Measurements from ENCODE around the gene SIRT1. TPM values are rescaled to one million over a fixed set of nuclear protein-coding genes. Genes with fewer than 3 reads are reported as not detected.

SIRT1 gene
- total and polyA plus RNA-seq, 9 of the 15 experiments (the other 6 are each of a cell fraction or from before 2014, with no cell fraction given) = 7.8 to 25.8 (median 19.1) TPM

- TF ChIP-seq, protein P1, sequence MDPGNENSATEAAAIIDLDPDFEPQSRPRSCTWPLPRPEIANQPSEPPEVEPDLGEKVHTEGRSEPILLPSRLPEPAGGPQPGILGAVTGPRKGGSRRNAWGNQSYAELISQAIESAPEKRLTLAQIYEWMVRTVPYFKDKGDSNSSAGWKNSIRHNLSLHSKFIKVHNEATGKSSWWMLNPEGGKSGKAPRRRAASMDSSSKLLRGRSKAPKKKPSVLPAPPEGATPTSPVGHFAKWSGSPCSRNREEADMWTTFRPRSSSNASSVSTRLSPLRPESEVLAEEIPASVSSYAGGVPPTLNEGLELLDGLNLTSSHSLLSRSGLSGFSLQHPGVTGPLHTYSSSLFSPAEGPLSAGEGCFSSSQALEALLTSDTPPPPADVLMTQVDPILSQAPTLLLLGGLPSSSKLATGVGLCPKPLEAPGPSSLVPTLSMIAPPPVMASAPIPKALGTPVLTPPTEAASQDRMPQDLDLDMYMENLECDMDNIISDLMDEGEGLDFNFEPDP (CRISPR knock-in tag; IDR thresholded peaks at IDR 0.05) = no peak
- peak; percentile 89 for TF ChIP-seq SUPT5H (IDR thresholded peaks at IDR 0.05)
- TF ChIP-seq, protein P2, sequence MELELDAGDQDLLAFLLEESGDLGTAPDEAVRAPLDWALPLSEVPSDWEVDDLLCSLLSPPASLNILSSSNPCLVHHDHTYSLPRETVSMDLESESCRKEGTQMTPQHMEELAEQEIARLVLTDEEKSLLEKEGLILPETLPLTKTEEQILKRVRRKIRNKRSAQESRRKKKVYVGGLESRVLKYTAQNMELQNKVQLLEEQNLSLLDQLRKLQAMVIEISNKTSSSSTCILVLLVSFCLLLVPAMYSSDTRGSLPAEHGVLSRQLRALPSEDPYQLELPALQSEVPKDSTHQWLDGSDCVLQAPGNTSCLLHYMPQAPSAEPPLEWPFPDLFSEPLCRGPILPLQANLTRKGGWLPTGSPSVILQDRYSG (tag; conservative IDR thresholded peaks at IDR 0.05; ENCODE audit: low read depth) = no peak
- peak; percentile 88 for TF ChIP-seq RBM39 (optimal IDR thresholded peaks at IDR 0.05; ENCODE audit: low read depth, low read length)
- peak; percentile 88 for TF ChIP-seq ELF2 (CRISPR knock-in tag; IDR thresholded peaks at IDR 0.05)
- peak; percentile 88 for TF ChIP-seq ZNF766 (CRISPR knock-in tag; conservative IDR thresholded peaks at IDR 0.05)
- no peak for TF ChIP-seq ZNF232 (CRISPR knock-in tag; IDR thresholded peaks at IDR 0.05)
- TF ChIP-seq ZFP30 (CRISPR knock-in tag; IDR thresholded peaks at IDR 0.05; ENCODE audit: borderline replicate concordance) = no peak
- peak; percentile 62; the same call in 1 of the 2 replicates for TF ChIP-seq TRIM28 (IDR thresholded peaks at IDR 0.05)
- TF ChIP-seq ETV5 (CRISPR knock-in tag; IDR thresholded peaks at IDR 0.05; ENCODE audit: low read depth) = peak; percentile 85; the same call in 1 of the 2 replicates
- TF ChIP-seq NRF1 (conservative IDR thresholded peaks at IDR 0.05 in 1 of 2, IDR thresholded peaks at IDR 0.05 in 1 of 2) = 0 out of 4 replicates have a peak, but pooled peaks have one; percentile 13 to 24
- peak; percentile 21; the same call in 1 of the 2 replicates for TF ChIP-seq FOXM1 (IDR thresholded peaks at IDR 0.05; ENCODE audit: low read depth)
- TF ChIP-seq FOXM1 (CRISPR knock-in tag; IDR thresholded peaks at IDR 0.05; ENCODE audit: low read depth) = no peak; the same call in 1 of the 2 replicates
- peak; percentile 74; the same call in 1 of the 2 replicates for TF ChIP-seq ZBTB7A (IDR thresholded peaks at IDR 0.05; ENCODE audit: borderline replicate concordance, control insufficient read depth, low read depth, low read length)
- TF ChIP-seq RAD21 (CRISPR knock-in tag; conservative IDR thresholded peaks at IDR 0.05 in 1 of 2, IDR thresholded peaks at IDR 0.05 in 1 of 2) = peak in 1 of 2 experiments; percentile 5; a peak in 1 of 4 replicates
- TF ChIP-seq NKRF (IDR thresholded peaks at IDR 0.05; ENCODE audit: borderline replicate concordance) = peak; percentile 69; the same call in 1 of the 2 replicates
- peak; percentile 97 for TF ChIP-seq ARHGAP35 (IDR thresholded peaks at IDR 0.05; ENCODE audit: partially characterized antibody)
- no peak for TF ChIP-seq POLR3G (IDR thresholded peaks at IDR 0.05; ENCODE audit: extremely low read depth, insufficient read length, insufficient replicate concordance)
- TF ChIP-seq MEF2A (IDR thresholded peaks at IDR 0.05; ENCODE audit: control insufficient read depth, low read depth, low read length) = peak; percentile 93
- TF ChIP-seq TAF1 (IDR thresholded peaks at IDR 0.05; ENCODE audit: control insufficient read depth, extremely low read depth, insufficient read depth, low read length, severe bottlenecking) = peak; percentile 78
- 0 out of 2 replicates have a peak, but pooled peaks have one; percentile 57 for TF ChIP-seq THRB (CRISPR knock-in tag; conservative IDR thresholded peaks at IDR 0.05)
These were observed 35.0 kb upstream of the SIRT1 start (continued) for GRCh38 chr10:67849331-67850011.

All from K562 (cell line).